HepG2 (cell line): ENCODE data around the gene EYA2. TPM values are rescaled to one million over a fixed set of nuclear protein-coding genes. Genes with fewer than 3 reads are reported as not detected.

ENCODE experiments used
- ATAC-seq: fragments of 200-7000 bp; cut with Tn5 transposase; 3 replicates; pipeline ENCODE4 v1.9.1; 2020; ENCODE audit warnings: mild to moderate bottlenecking, moderate library complexity
- BruUV-seq: library from RNA; stranded (reverse); fragments of 400-500 nt; replicated peaks from 2 replicates; lab custom pipeline; 2021; lab: Mats Ljungman, UMichigan
- CTCF ChIA-PET: fragments of 300-600 bp; formaldehyde crosslinking; extraction: SDS; loops from one replicate; lab custom pipeline; 2021; ENCODE audit warnings: low total read pairs, inconsistent platforms, low intra/inter-chr PET ratio; lab: Yijun Ruan, JAX
- POLR2A ChIA-PET: fragments of 350-600 bp; sonication (Branson Sonifier 250); formaldehyde crosslinking; loops from one replicate; lab custom pipeline; 2020; ENCODE audit warnings: antibody characterized with exemption, inconsistent platforms; lab: Yijun Ruan, JAX
- DNase-seq: peaks from one replicate; pipeline ENCODE4 v3.0.0-alpha.2; 2015; ENCODE audit warnings: low spot score
- FAIRE-seq: peaks from 3 replicates; lab custom pipeline; 2011; peaks lifted over from hg19 to GRCh38; lab: Jason Lieb, UNC
- H2AFZ ChIP-seq: one replicate; pipeline ENCODE4 v1.6.1; 2011; ENCODE audit warnings: low read length, inconsistent platforms
- H3K27ac ChIP-seq: fragments of 300-600 bp; 3 replicates; pipeline ENCODE4 v1.8.0; 2011; ENCODE audit warnings: mixed run types, mild to moderate bottlenecking, mixed read lengths, low read length, inconsistent platforms; ENCODE audit not compliant: insufficient read depth; ENCODE audit errors: extremely low read length
- H3K27me3 ChIP-seq, 2 experiments: fragments of 200-600 bp in 1 of 2; 2 replicates in 1 of 2; 3 replicates in 1 of 2; pipeline versions ENCODE4 v1.6.0 to v1.8.0; 2011; ENCODE audit warnings: low read length in 2 of 2, mild to moderate bottlenecking in 2 of 2, moderate library complexity in 2 of 2, inconsistent platforms in 1 of 2; ENCODE audit not compliant: insufficient read depth in 2 of 2, control insufficient read depth in 1 of 2
- H3K36me3 ChIP-seq, 2 experiments: fragments of 200-600 bp in 1 of 2; replicated peaks in 1 of 2; 2 replicates in 1 of 2; 3 replicates in 1 of 2; pipeline versions ENCODE4 v1.5.1 to v1.8.0; 2011; ENCODE audit warnings: low read length in 2 of 2, inconsistent platforms in 1 of 2; ENCODE audit not compliant: insufficient read depth in 2 of 2, control insufficient read depth in 1 of 2
- H3K4me1 ChIP-seq: 2 replicates; pipeline ENCODE4 v1.5.1; 2012; ENCODE audit warnings: low read length, inconsistent platforms; ENCODE audit not compliant: insufficient read depth
- H3K4me2 ChIP-seq: 2 replicates; pipeline ENCODE4 v1.6.0; 2011; ENCODE audit warnings: low read depth, low read length, inconsistent platforms
- H3K4me3 ChIP-seq, 3 experiments: fragments of 200-600 bp in 1 of 3; sonication (generic), shearing (Covaris generic) in 1 of 3; replicated peaks in 1 of 3; 2 replicates each; pipeline ENCODE4 v1.5.1; 2011 to 2016; ENCODE audit warnings: low read length in 3 of 3, inconsistent platforms in 2 of 3, low read depth in 2 of 3, mild to moderate bottlenecking in 2 of 3, control low read depth in 1 of 3, mixed read lengths in 1 of 3; ENCODE audit not compliant: insufficient read depth in 1 of 3
- H3K79me2 ChIP-seq: one replicate; pipeline ENCODE4 v1.6.1; 2011; ENCODE audit warnings: low read length, inconsistent platforms; ENCODE audit not compliant: insufficient read depth
- H3K9ac ChIP-seq: 2 replicates; pipeline ENCODE4 v1.6.0; 2011; ENCODE audit warnings: mild to moderate bottlenecking, low read depth, low read length, inconsistent platforms; ENCODE audit not compliant: insufficient read depth
- H3K9me3 ChIP-seq: 2 replicates; pipeline ENCODE4 v1.5.1; 2012; ENCODE audit warnings: mild to moderate bottlenecking, low read length
- H4K20me1 ChIP-seq: 2 replicates; pipeline ENCODE4 v1.6.0; 2011; ENCODE audit warnings: inconsistent platforms, mild to moderate bottlenecking, low read length, moderate library complexity; ENCODE audit not compliant: insufficient read depth
- CC2D1A ChIP-seq: sonication (generic); formaldehyde crosslinking; IDR thresholded peaks from 2 replicates; pipeline ENCODE4 v1.8.1; 2023; ENCODE audit warnings: mild to moderate bottlenecking, missing genetic modification reagents
- DDIT3 ChIP-seq: sonication (generic); formaldehyde crosslinking; IDR thresholded peaks from 2 replicates; pipeline ENCODE4 v1.4.0; 2020; ENCODE audit warnings: mild to moderate bottlenecking, missing genetic modification reagents
- HMGA1 ChIP-seq: sonication (generic); formaldehyde crosslinking; conservative IDR thresholded peaks from 2 replicates; pipeline ENCODE4 v1.4.0; 2020; ENCODE audit warnings: missing genetic modification reagents
- HNRNPLL ChIP-seq: fragments of 200-400 bp; formaldehyde crosslinking; IDR thresholded peaks from 2 replicates; pipeline ENCODE4 v1.6.1; 2017; ENCODE audit warnings: mild to moderate bottlenecking, low read depth, low read length; ENCODE audit not compliant: poor library complexity, severe bottlenecking
- HOXA9 ChIP-seq: sonication (generic); formaldehyde crosslinking; IDR thresholded peaks from 2 replicates; pipeline ENCODE4 v1.8.1; 2022; ENCODE audit warnings: missing genetic modification reagents, mild to moderate bottlenecking, moderate library complexity, borderline replicate concordance
- MAFG ChIP-seq: sonication (generic); formaldehyde crosslinking; IDR thresholded peaks from 2 replicates; pipeline ENCODE4 v1.5.1; 2020; ENCODE audit warnings: mild to moderate bottlenecking, missing genetic modification reagents
- PRPF4 ChIP-seq: fragments of 200-400 bp; formaldehyde crosslinking; IDR thresholded peaks from 2 replicates; pipeline ENCODE4 v1.6.1; 2016; ENCODE audit warnings: low read length, low read depth; ENCODE audit not compliant: poor library complexity, severe bottlenecking
- SP1 ChIP-seq, 2 experiments: fragments of 450-650 bp in 1 of 2; sonication (generic) in 1 of 2; formaldehyde crosslinking in 1 of 2; IDR thresholded peaks; 2 replicates each; pipeline versions ENCODE4 v1.4.0 to v1.6.1; 2016 to 2020; ENCODE audit warnings: missing genetic modification reagents in 1 of 2
- SRSF9 ChIP-seq: fragments of 200-400 bp; formaldehyde crosslinking; IDR thresholded peaks from 2 replicates; pipeline ENCODE4 v1.6.1; 2018; ENCODE audit warnings: borderline replicate concordance, mild to moderate bottlenecking, low read depth, low read length; ENCODE audit not compliant: insufficient read depth, poor library complexity, severe bottlenecking
- ZIK1 ChIP-seq: sonication (generic); formaldehyde crosslinking; IDR thresholded peaks from 2 replicates; pipeline ENCODE4 v1.5.0; 2020; ENCODE audit warnings: mild to moderate bottlenecking, low read depth, missing genetic modification reagents, borderline replicate concordance
- ZNF12 ChIP-seq: sonication (generic); formaldehyde crosslinking; IDR thresholded peaks from 2 replicates; pipeline ENCODE4 v1.5.0; 2020; ENCODE audit warnings: missing genetic modification reagents
- ZNF224 ChIP-seq: sonication (generic); formaldehyde crosslinking; IDR thresholded peaks from 2 replicates; pipeline ENCODE4 v1.5.0; 2020; ENCODE audit warnings: mild to moderate bottlenecking, missing genetic modification reagents
- ZNF790 ChIP-seq: sonication (generic); formaldehyde crosslinking; IDR thresholded peaks from 2 replicates; pipeline ENCODE4 v1.8.0; 2022; ENCODE audit warnings: missing genetic modification reagents, mild to moderate bottlenecking, borderline replicate concordance
- WGBS: methylation state at CpG from one replicate; pipeline ENCODE4 v1.1.6; 2017; ENCODE audit warnings: low lambda C conversion rate; 5-methylcytosine and 5-hydroxymethylcytosine counted together
- in situ Hi-C: cut with HindIII; loops from 2 replicates; pipeline ENCODE4 v1.10.0; 2017; ENCODE audit warnings: low pct_unique_long_range_greater_than_20kb; ENCODE audit not compliant: extremely low pct_ligation_motif_present
- intact Hi-C: fragments of 100-400 bp; cut with micrococcal nuclease; formaldehyde crosslinking; loops from one replicate; pipeline ENCODE4 v1.10.0; 2022; ENCODE audit not compliant: unreplicated experiment
- polyA plus RNA-seq, 8 experiments: library from polyadenylated mRNA; depleted of rRNA in 3 of 8; stranded (reverse) in 7 of 8; unstranded in 1 of 8; fragments of >200 nt; fragmentation: Illumina TruSeq in 4 of 8; extraction: Trizol in 4 of 8; gene quantifications; 2 replicates each; pipeline versions ENCODE4 v1.2.1 to v1.2.3, GENCODE V29; 2011 to 2016; ENCODE audit warnings: low read depth in 4 of 8, missing spikeins in 1 of 8, mixed read lengths in 1 of 8; ENCODE audit not compliant: insufficient read depth in 1 of 8
- total RNA-seq, 5 experiments: library from RNA; depleted of rRNA; stranded (reverse); fragments of >200 nt; fragmentation: Illumina TruSeq; extraction: Trizol; gene quantifications; 2 replicates each; pipeline ENCODE4 v1.2.3, GENCODE V29; 2016; ENCODE audit warnings: low read depth in 1 of 5
- TF ChIP-seq, protein P1 (sequence below): sonication (generic); formaldehyde crosslinking; IDR thresholded peaks from 2 replicates; pipeline ENCODE4 v1.4.0; 2020; ENCODE audit warnings: missing genetic modification reagents, borderline replicate concordance
- TF ChIP-seq, protein P2 (sequence below): IDR thresholded peaks from 2 replicates; pipeline ENCODE4 v1.6.1; 2016; ENCODE audit warnings: mild to moderate bottlenecking, missing biosample characterization, missing genetic modification reagents

EYA2 gene
- total and polyA plus RNA-seq, 2 of the 13 experiments (the other 11 are each of a cell fraction or from before 2014, with no cell fraction given), result not detected

DNA sequence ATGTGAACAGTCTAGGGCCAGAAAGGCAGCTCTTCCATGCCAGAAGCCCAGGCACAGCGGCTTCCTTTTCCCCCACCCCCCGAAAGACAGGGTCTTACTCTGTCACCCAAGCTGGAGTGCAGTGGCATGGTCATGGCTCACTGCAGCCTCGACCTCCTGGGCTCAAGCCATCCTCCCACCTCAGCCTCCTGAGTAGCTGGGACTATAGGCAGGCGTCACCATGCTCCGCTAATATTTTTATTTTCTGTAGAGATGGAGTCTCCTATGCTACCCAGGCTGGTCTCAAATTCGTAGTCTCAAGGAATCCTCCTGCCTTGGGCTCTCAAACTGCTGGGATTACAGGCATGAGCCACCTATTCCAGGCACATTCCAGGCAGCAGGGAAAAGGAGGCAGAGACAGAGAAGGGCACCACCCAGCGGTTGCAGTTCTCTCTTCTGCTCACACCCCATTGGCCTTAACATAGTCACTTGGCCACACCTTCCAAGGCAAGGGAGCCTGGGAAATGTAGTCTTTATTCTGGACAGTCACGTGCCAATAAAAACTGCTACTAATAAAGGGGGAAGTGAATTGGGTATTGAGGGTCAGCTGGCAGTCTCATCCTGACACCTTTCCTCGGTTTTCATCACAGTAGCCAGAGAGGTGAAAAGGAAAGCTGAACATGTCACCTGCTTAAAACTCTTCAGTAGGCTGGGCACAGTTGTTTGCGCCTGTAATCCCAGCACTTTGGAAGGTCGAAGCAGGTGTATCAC is 255.9 kb downstream of the EYA2 start (continued):
- TF ChIP-seq, protein P1, sequence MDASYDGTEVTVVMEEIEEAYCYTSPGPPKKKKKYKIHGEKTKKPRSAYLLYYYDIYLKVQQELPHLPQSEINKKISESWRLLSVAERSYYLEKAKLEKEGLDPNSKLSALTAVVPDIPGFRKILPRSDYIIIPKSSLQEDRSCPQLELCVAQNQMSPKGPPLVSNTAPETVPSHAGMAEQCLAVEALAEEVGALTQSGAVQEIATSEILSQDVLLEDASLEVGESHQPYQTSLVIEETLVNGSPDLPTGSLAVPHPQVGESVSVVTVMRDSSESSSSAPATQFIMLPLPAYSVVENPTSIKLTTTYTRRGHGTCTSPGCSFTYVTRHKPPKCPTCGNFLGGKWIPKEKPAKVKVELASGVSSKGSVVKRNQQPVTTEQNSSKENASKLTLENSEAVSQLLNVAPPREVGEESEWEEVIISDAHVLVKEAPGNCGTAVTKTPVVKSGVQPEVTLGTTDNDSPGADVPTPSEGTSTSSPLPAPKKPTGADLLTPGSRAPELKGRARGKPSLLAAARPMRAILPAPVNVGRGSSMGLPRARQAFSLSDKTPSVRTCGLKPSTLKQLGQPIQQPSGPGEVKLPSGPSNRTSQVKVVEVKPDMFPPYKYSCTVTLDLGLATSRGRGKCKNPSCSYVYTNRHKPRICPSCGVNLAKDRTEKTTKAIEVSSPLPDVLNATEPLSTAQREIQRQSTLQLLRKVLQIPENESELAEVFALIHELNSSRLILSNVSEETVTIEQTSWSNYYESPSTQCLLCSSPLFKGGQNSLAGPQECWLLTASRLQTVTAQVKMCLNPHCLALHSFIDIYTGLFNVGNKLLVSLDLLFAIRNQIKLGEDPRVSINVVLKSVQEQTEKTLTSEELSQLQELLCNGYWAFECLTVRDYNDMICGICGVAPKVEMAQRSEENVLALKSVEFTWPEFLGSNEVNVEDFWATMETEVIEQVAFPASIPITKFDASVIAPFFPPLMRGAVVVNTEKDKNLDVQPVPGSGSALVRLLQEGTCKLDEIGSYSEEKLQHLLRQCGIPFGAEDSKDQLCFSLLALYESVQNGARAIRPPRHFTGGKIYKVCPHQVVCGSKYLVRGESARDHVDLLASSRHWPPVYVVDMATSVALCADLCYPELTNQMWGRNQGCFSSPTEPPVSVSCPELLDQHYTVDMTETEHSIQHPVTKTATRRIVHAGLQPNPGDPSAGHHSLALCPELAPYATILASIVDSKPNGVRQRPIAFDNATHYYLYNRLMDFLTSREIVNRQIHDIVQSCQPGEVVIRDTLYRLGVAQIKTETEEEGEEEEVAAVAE (CRISPR knock-in tag), result peak; percentile 67; the same call in 1 of the 2 replicates
- TF ChIP-seq HOXA9 (CRISPR knock-in tag), result no peak
- no peak for TF ChIP-seq DDIT3 (CRISPR knock-in tag)
- no peak for TF ChIP-seq HNRNPLL

GRCh38 chr20:47152068-47152467 is 257.4 kb downstream of the EYA2 start:
- Histone ChIP-seq H3K4me1 (peaks cover 16% of the 10 kb centered on the region), H2AFZ (no peak overlapping the region), H3K79me2 (no peaks in the 10 kb centered on the region), H3K36me3 (no peaks in the 10 kb centered on the region), H3K9me3 (no peaks in the 10 kb centered on the region), H3K4me3 (no peak overlapping the region), H4K20me1 (no peaks in the 10 kb centered on the region), H3K27me3 (peaks cover 0 to 5% of the 10 kb centered on the region in 2 experiments; a peak in 2 of 5 replicates), H3K4me2 (no peak overlapping the region), H3K27ac (no peak overlapping the region), H3K9ac (no peak overlapping the region)
- BruUV-seq, result no TSS peak
- in situ Hi-C loops (no loop called here), intact Hi-C loops (no loop called here)
- peak; percentile 44 for ATAC-seq
- 5% methylated on average over 4 of the region's 4 CpGs for WGBS
- ChIA-PET POLR2A (no interaction called here), CTCF (no interaction called here)
- peak; percentile 27 for DNase-seq
- peak; percentile 15 for FAIRE-seq
- TF ChIP-seq SRSF9, result no peak
- TF ChIP-seq, protein P2, sequence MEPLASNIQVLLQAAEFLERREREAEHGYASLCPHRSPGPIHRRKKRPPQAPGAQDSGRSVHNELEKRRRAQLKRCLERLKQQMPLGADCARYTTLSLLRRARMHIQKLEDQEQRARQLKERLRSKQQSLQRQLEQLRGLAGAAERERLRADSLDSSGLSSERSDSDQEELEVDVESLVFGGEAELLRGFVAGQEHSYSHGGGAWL, result no peak
- TF ChIP-seq ZNF224 (CRISPR knock-in tag), result no peak
- TF ChIP-seq ZNF790, result no peak
- no peak for TF ChIP-seq CC2D1A (CRISPR knock-in tag)
- no peak for TF ChIP-seq PRPF4
- TF ChIP-seq HMGA1, result no peak
- TF ChIP-seq SP1 (IDR thresholded peaks at IDR 0.05), result no peak
- no peak for TF ChIP-seq SP1 (CRISPR knock-in tag; IDR thresholded peaks at IDR 0.05)
- TF ChIP-seq ZNF12 (CRISPR knock-in tag), result peak; percentile 93
- no peak for TF ChIP-seq MAFG (CRISPR knock-in tag)
- no peak for TF ChIP-seq ZIK1 (CRISPR knock-in tag)
